Heart left ventricle (tissue), 13 donors: ENCODE measurements around the gene DAPK3.

ENCODE experiments used
- POLR2A ChIP-seq, 2 donors: fragments of 450-650 bp; IDR thresholded peaks; one replicate each; pipeline ENCODE4 v1.6.1; 2017; ENCODE audit warnings: antibody characterized with exemption in 2 of 2, mild to moderate bottlenecking in 2 of 2, moderate library complexity in 2 of 2
- TF ChIP-seq, protein P1 (sequence below), 12 donors: fragments of 200-600 bp; sonication (generic) in 4 of 12; IDR thresholded peaks; one replicate each; pipeline versions ENCODE4 v1.5.0 to v1.8.0; 2018 to 2022; ENCODE audit warnings: antibody characterized with exemption in 12 of 12, mild to moderate bottlenecking in 5 of 12
- donor health status: ischemic (EF 13 %, LVEDD 7.1; RV severe dilation, severe dysfunction).
- donor health status: DM: no; HTN: yes; CAD: no.
- donor health status: DM: no; HTN: no; CAD: no.
- donor health status: ischemic (EF 25% LVEDD 6.9; RV normal size, moderate dysfunction).
- donor health status: ischemic (EF 25% LVEDD 5.7; RV mildly dilated, moderate dysfunction).
- donor health status: ischemic (EF 35%, LVEDD 5.7; RV mildly dilated, moderate dysfunction).
- donor health status: nonischemic (EF 11% LVEDD 7.7; RV severe dilation, severe dysfunction).
- donor health status: DM: yes; HTN: yes; CAD: no.
- donor health status: PGD.
- donor health status: ischemic (EF 29% LVEDD 5.4; RV normal size, mild dysfunction).
- donor health status: nonischemic (EF 23%, LVEDD 6.1; RV moderate dilation, normal function).

DNA sequence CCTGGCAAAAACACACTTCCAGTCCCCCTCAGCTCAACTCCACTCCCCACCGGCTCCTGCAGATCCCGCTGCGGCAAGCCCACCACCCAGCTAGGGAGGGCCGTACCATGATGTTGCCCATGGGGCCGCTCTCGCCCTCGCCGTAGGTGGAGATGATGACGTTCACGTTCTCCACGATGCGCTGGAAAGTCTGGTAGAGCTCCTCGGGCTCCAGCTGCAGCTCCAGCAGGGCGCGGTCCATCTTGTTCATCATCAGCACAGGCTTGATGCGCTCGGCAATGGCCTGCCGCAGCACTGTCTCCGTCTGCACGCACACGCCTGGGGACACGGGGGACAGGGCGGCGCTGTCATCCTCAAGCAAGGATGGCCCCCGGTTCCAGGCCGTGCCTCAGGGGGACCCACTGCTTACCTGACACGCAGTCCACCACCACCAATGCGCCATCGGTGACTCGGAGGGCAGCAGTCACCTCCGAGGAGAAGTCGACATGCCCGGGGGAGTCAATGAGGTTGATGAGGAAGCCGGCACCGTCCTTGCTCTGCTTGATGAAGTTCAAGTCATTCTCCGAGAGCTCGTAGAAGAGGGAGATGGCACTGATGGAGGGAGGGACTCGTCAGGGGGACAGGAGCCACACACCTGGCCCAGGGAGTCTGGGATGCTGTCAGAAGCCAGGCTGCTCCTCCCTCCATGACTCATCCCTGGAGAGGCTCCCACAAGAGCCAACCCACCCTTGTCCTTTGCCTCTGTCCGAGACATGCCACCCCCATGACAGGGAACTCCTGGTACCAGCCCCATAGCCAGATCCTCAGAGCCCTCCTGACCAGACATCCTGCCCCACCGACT is 12.0 kb upstream of the DAPK3 start:
- TF ChIP-seq POLR2A (IDR thresholded peaks at IDR 0.05) = no peak
- TF ChIP-seq, protein P1, sequence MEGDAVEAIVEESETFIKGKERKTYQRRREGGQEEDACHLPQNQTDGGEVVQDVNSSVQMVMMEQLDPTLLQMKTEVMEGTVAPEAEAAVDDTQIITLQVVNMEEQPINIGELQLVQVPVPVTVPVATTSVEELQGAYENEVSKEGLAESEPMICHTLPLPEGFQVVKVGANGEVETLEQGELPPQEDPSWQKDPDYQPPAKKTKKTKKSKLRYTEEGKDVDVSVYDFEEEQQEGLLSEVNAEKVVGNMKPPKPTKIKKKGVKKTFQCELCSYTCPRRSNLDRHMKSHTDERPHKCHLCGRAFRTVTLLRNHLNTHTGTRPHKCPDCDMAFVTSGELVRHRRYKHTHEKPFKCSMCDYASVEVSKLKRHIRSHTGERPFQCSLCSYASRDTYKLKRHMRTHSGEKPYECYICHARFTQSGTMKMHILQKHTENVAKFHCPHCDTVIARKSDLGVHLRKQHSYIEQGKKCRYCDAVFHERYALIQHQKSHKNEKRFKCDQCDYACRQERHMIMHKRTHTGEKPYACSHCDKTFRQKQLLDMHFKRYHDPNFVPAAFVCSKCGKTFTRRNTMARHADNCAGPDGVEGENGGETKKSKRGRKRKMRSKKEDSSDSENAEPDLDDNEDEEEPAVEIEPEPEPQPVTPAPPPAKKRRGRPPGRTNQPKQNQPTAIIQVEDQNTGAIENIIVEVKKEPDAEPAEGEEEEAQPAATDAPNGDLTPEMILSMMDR (IDR thresholded peaks at IDR 0.05) = no peak
